Left renal pelvis (tissue), 4 donors: ENCODE data around the gene SLC16A2. TPM values are rescaled to one million over a fixed set of nuclear protein-coding genes. Genes with fewer than 3 reads are reported as not detected.

Experiments
- DNase-seq, 4 donors: peaks; one replicate each; pipeline ENCODE4 v3.0.0-alpha.2; 2013; ENCODE audit warnings: low read depth in 4 of 4, low spot score in 3 of 4
- polyA plus RNA-seq, 4 donors: library from polyadenylated mRNA; unstranded; fragments of 120-200 nt; gene quantifications; one replicate each; pipeline ENCODE4 v1.2.1, GENCODE V29; 2013; ENCODE audit not compliant: insufficient read length in 4 of 4

Gene SLC16A2
- polyA plus RNA-seq, 4 donors = 30.1 to 64.2 (median 32.8) TPM

- no peak for DNase-seq
Observed at GRCh38 chrX:74534569-74535038, 113.3 kb downstream of the SLC16A2 start.

- DNase-seq = no peak
Observed at GRCh38 chrX:74535086-74535407, 113.8 kb downstream of the SLC16A2 start.

GRCh38 chrX:74535408-74536151 lies 114.3 kb downstream of the SLC16A2 start:
- DNase-seq = peak in 3 of 4 donors; percentile 36 to 37 (median 36)

- DNase-seq = peak in 3 of 4 donors; percentile 54 to 66 (median 63)
Observed at GRCh38 chrX:74536152-74536831, 115.0 kb downstream of the SLC16A2 start.

GRCh38 chrX:74536832-74537371 lies 115.6 kb downstream of the SLC16A2 start:
- DNase-seq = peak in 3 of 4 donors; percentile 24 to 47 (median 29)

- DNase-seq = no peak
Observed at GRCh38 chrX:74540635-74541249, 119.4 kb downstream of the SLC16A2 start.

- DNase-seq = no peak
Observed at GRCh38 chrX:74545880-74546523, 124.7 kb downstream of the SLC16A2 start.

GRCh38 chrX:74546984-74547383 lies 125.7 kb downstream of the SLC16A2 start:
- DNase-seq = no peak

GRCh38 chrX:74550295-74550802 lies 129.1 kb downstream of the SLC16A2 start:
- DNase-seq = peak; percentile 1 to 40 (median 38)

GRCh38 chrX:74551934-74552333 lies 130.6 kb downstream of the SLC16A2 start:
- DNase-seq = no peak

- no peak for DNase-seq
Observed at GRCh38 chrX:74557378-74557777, 136.1 kb downstream of the SLC16A2 start.

GRCh38 chrX:74578137-74578536 lies 156.8 kb downstream of the SLC16A2 start:
- DNase-seq = no peak

- no peak for DNase-seq
Observed at GRCh38 chrX:74579597-74580198, 158.4 kb downstream of the SLC16A2 start.

Other genes starting within 250 kb of the SLC16A2 start
- gene ZCCHC13, start 117.3 kb upstream of the SLC16A2 start, polyA plus RNA-seq = not detected
- 10 to 100 TPM; 29.0 to 37.2 (median 32.1) TPM for gene RLIM, start 193.1 kb downstream of the SLC16A2 start, polyA plus RNA-seq